K562 (cell line): ENCODE measurements around the gene INKA2.

ENCODE experiments used
- HBP1 ChIP-seq: fragments of 450-650 bp; formaldehyde crosslinking; IDR thresholded peaks from 2 replicates; pipeline ENCODE4 v1.4.0; 2022; ENCODE audit warnings: missing genetic modification characterization
- MXI1 ChIP-seq: IDR thresholded peaks from 2 replicates; pipeline ENCODE4 v1.6.1; 2011; ENCODE audit warnings: low read depth, mild to moderate bottlenecking, improper control_type of control experiment, low read length
- PCBP1 ChIP-seq: fragments of 200-400 bp; formaldehyde crosslinking; IDR thresholded peaks from 2 replicates; pipeline ENCODE4 v1.6.1; 2018; ENCODE audit warnings: mild to moderate bottlenecking, low read depth, low read length; ENCODE audit not compliant: poor library complexity, severe bottlenecking
- PHF20 ChIP-seq: fragments of 450-650 bp; IDR thresholded peaks from 2 replicates; pipeline ENCODE4 v1.6.1; 2018; ENCODE audit not compliant: partially characterized antibody
- POLR2AphosphoS5 ChIP-seq: IDR thresholded peaks from 2 replicates; pipeline ENCODE4 v1.6.1; 2011; ENCODE audit warnings: mild to moderate bottlenecking, low read depth, low read length, moderate library complexity; ENCODE audit not compliant: control insufficient read depth, insufficient read depth
- ZFP1 ChIP-seq: fragments of 450-650 bp; formaldehyde crosslinking; IDR thresholded peaks from 2 replicates; pipeline ENCODE4 v1.4.0; 2020; ENCODE audit warnings: mild to moderate bottlenecking, mixed read lengths
- TF ChIP-seq, protein P1 (sequence below): fragments of 450-650 bp; IDR thresholded peaks from 2 replicates; pipeline ENCODE4 v1.6.1; 2017; ENCODE audit warnings: mild to moderate bottlenecking, moderate library complexity
- TF ChIP-seq, protein P2 (sequence below), 3 experiments: IDR thresholded peaks in 2 of 3; conservative IDR thresholded peaks in 1 of 3; 2 replicates each; pipeline ENCODE4 v1.5.1; 2011 to 2012; ENCODE audit warnings: low read length in 3 of 3, mild to moderate bottlenecking in 3 of 3, control low read depth in 2 of 3, improper control_type of control experiment in 1 of 3, inconsistent platforms in 1 of 3, low read depth in 1 of 3, mixed read lengths in 1 of 3, moderate library complexity in 1 of 3; ENCODE audit not compliant: insufficient read depth in 2 of 3
- TF ChIP-seq, protein P3 (sequence below): fragments of 250-450 bp; sonication (Bioruptor Pico); IDR thresholded peaks from 2 replicates; pipeline ENCODE4 v1.5.0; 2020; ENCODE audit warnings: mild to moderate bottlenecking, borderline replicate concordance

- TF ChIP-seq MXI1 (no peak), PCBP1 (no peak), POLR2AphosphoS5 (no peak), HBP1 (no peak), PHF20 (no peak), ZFP1 (no peak)
- TF ChIP-seq, protein P1, sequence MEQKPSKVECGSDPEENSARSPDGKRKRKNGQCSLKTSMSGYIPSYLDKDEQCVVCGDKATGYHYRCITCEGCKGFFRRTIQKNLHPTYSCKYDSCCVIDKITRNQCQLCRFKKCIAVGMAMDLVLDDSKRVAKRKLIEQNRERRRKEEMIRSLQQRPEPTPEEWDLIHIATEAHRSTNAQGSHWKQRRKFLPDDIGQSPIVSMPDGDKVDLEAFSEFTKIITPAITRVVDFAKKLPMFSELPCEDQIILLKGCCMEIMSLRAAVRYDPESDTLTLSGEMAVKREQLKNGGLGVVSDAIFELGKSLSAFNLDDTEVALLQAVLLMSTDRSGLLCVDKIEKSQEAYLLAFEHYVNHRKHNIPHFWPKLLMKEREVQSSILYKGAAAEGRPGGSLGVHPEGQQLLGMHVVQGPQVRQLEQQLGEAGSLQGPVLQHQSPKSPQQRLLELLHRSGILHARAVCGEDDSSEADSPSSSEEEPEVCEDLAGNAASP, result no peak
- TF ChIP-seq, protein P2, sequence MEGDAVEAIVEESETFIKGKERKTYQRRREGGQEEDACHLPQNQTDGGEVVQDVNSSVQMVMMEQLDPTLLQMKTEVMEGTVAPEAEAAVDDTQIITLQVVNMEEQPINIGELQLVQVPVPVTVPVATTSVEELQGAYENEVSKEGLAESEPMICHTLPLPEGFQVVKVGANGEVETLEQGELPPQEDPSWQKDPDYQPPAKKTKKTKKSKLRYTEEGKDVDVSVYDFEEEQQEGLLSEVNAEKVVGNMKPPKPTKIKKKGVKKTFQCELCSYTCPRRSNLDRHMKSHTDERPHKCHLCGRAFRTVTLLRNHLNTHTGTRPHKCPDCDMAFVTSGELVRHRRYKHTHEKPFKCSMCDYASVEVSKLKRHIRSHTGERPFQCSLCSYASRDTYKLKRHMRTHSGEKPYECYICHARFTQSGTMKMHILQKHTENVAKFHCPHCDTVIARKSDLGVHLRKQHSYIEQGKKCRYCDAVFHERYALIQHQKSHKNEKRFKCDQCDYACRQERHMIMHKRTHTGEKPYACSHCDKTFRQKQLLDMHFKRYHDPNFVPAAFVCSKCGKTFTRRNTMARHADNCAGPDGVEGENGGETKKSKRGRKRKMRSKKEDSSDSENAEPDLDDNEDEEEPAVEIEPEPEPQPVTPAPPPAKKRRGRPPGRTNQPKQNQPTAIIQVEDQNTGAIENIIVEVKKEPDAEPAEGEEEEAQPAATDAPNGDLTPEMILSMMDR (IDR thresholded peaks at IDR 0.05 in 2 of 3, conservative IDR thresholded peaks at IDR 0.05 in 1 of 3; ENCODE audit: insufficient read depth in 2 of 3, low read depth in 1 of 3, low read length in 3 of 3), result no peak
- TF ChIP-seq, protein P3, sequence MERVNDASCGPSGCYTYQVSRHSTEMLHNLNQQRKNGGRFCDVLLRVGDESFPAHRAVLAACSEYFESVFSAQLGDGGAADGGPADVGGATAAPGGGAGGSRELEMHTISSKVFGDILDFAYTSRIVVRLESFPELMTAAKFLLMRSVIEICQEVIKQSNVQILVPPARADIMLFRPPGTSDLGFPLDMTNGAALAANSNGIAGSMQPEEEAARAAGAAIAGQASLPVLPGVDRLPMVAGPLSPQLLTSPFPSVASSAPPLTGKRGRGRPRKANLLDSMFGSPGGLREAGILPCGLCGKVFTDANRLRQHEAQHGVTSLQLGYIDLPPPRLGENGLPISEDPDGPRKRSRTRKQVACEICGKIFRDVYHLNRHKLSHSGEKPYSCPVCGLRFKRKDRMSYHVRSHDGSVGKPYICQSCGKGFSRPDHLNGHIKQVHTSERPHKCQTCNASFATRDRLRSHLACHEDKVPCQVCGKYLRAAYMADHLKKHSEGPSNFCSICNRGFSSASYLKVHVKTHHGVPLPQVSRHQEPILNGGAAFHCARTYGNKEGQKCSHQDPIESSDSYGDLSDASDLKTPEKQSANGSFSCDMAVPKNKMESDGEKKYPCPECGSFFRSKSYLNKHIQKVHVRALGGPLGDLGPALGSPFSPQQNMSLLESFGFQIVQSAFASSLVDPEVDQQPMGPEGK (CRISPR knock-in tag), result no peak
These were observed 6.7 kb upstream of the INKA2 start for GRCh38 chr1:111745675-111746613.
